Embryonic facial prominence (tissue), 1 donor: ENCODE data around the gene NXPH2.

Source experiments
- DNase-seq: peaks from one replicate; pipeline ENCODE4 v3.0.0-alpha.2; 2016; ENCODE audit errors: extremely low spot score

Gene NXPH2

GRCh38 chr2:138637061-138637460 is 143.1 kb downstream of the NXPH2 start:
- no peak for DNase-seq

- DNase-seq = no peak
Measured at GRCh38 chr2:138633049-138633448, 147.1 kb downstream of the NXPH2 start.

GRCh38 chr2:138632066-138632620 is 148.0 kb downstream of the NXPH2 start:
- DNase-seq = no peak

- no peak for DNase-seq
Measured at GRCh38 chr2:138630164-138630563, 150.0 kb downstream of the NXPH2 start.

- no peak for DNase-seq
Measured at GRCh38 chr2:138626148-138626547, 154.0 kb downstream of the NXPH2 start.

GRCh38 chr2:138622613-138623012 is 157.6 kb downstream of the NXPH2 start:
- DNase-seq = no peak

- DNase-seq = no peak
Measured at GRCh38 chr2:138621139-138621538, 159.1 kb downstream of the NXPH2 start.

- no peak for DNase-seq
Measured at GRCh38 chr2:138620431-138620830, 159.8 kb downstream of the NXPH2 start.
